HG03025 (cell line): ENCODE results near the gene USP1.

Experiments used
- ATAC-seq: cut with Tn5 transposase; IDR thresholded peaks from one replicate; pipeline ENCODE4 v1.9.1; 2021; ENCODE audit warnings: mild to moderate bottlenecking, moderate library complexity; ENCODE audit not compliant: unreplicated experiment, low FRiP score

Gene USP1, protein sequence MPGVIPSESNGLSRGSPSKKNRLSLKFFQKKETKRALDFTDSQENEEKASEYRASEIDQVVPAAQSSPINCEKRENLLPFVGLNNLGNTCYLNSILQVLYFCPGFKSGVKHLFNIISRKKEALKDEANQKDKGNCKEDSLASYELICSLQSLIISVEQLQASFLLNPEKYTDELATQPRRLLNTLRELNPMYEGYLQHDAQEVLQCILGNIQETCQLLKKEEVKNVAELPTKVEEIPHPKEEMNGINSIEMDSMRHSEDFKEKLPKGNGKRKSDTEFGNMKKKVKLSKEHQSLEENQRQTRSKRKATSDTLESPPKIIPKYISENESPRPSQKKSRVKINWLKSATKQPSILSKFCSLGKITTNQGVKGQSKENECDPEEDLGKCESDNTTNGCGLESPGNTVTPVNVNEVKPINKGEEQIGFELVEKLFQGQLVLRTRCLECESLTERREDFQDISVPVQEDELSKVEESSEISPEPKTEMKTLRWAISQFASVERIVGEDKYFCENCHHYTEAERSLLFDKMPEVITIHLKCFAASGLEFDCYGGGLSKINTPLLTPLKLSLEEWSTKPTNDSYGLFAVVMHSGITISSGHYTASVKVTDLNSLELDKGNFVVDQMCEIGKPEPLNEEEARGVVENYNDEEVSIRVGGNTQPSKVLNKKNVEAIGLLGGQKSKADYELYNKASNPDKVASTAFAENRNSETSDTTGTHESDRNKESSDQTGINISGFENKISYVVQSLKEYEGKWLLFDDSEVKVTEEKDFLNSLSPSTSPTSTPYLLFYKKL

GRCh38 chr1:62436466-62437272 is at the start of gene USP1:
USP1 (plus strand) TSS chr1:62437049; CDS start chr1:62439868, 2,819 bp downstream.
- peak; percentile 80 for ATAC-seq

DNA sequence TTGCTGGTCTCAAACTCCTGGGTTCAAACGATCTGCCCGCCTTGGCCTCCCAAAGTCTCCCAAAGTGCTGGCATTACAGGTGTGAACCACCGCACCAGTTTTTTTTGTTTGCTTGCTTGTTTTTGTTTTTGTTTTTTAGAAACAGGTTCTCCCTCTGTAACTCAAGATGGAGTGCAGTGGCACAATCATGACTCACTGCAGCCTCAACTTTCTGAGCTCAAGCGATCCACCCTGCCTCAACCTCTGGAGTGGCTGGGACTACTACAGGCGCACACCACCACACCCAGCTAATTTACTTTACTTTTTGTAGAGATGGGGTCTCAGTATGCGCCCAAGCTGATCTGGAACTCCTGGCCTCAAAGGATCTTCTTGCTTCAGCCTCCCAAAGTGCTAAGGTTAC is 47.3 kb upstream of the USP1 start:
- no peak for ATAC-seq

DNA sequence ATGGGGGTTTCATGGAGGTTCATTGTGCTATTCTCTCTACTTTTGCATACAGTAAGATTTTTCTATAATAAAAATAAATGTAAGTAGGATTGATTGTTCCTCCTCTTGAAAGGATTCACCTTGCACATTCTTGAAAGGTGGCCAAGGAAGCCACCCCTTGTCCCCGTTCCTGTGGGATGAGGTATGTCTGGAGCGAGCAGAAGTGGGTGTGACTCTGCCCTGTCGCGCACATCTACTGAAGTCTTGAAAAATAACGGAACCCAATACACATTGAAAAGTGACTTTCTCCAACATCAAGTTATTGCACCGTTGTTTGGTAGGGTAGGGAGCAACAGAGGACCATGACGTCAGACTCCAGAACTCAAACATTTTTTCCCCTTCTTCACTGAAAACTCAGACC is 46.8 kb upstream of the USP1 start:
- ATAC-seq = no peak

DNA sequence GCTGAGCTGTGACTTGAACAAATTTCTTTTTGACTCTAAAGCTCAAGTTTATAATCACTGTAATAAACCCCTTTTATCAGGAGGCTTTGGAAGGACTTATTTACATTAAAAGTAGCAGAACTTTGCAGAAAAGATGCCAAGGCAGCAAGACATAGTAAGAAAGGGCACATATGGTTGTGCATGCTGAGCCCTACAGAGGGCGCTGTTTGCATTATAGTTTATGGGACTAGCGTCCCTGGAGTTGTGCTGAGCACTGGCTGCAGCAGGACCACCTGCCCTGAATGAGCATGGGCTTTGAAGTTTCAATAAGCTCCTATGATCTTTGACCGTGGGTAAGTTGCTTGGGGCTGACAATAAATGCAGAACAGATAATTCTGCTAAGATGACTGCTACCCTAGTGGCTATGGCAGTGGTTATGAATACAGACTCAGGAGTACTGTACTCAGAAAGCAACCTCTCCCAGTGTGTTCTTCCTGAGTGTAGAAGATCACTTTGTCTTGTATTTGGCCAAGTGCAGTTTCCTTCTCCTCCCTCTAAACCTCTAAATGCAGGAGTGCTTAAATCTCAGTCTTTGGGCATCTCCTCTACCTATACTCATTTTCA is 45.4 kb upstream of the USP1 start:
- no peak for ATAC-seq

GRCh38 chr1:62392951-62393350 is 43.9 kb upstream of the USP1 start:
- no peak for ATAC-seq

- ATAC-seq = no peak
Measured at GRCh38 chr1:62394646-62395045, 42.2 kb upstream of the USP1 start.

DNA sequence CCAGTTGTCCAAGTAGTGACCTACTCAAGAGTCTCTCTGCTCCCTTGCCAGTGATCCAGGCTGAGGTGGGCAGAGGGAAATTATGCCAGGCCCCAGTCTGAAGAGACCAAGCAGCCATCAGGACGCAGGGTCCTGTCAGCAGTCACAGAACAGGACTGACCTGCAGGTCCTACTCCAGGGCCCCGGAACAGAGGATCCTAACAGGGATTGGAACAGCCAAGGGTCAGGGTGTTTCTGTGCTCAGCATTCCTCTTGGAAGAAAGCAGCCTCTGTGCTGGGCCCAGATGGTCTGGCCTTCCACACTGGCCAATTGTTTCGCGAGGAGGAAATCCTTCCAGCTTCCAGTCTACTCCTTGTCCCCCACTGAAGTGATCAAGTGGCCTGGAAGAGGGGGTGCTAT is 41.6 kb upstream of the USP1 start:
- no peak for ATAC-seq

DNA sequence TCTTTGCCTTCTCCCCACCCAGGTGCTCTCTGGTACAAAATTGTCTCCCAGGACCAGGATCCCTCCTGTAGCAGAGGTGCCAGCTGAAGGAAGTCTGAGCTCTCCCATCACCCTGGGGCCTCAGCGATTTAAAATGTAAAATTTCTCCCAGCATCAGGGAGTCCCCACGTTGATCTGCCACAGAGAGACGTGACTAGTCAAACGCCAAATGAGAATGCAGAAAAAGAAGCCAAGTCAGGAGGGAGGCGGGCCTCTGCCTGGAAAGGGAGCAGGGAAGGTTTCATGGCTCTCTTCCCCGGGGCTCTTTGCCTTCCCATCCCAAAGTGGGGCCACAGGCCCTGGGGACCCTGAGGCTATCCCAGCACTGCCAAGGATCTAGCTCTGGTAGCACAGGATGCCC is 40.0 kb upstream of the USP1 start:
- ATAC-seq = no peak

DNA sequence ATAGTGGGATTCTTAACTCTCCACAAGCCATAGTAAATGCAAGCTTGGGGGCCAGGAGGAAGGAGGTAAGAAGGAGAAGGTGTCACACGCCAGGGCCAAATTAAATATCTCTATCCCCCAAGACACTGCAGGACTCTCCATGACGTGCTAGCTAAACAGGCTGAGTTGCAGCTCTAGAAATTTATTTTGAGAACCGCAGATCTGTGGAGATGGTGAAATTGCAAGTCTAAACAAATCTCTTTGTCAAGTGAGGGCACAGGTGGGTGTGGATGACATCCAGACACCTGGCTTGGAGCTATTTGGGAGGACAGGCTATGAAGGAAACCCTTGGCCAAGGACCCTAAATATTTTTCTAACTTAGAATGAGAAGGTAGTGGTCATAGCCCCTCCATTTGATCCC is 39.5 kb upstream of the USP1 start:
- ATAC-seq = no peak

- no peak for ATAC-seq
Measured at GRCh38 chr1:62398377-62398776, 38.5 kb upstream of the USP1 start.

DNA sequence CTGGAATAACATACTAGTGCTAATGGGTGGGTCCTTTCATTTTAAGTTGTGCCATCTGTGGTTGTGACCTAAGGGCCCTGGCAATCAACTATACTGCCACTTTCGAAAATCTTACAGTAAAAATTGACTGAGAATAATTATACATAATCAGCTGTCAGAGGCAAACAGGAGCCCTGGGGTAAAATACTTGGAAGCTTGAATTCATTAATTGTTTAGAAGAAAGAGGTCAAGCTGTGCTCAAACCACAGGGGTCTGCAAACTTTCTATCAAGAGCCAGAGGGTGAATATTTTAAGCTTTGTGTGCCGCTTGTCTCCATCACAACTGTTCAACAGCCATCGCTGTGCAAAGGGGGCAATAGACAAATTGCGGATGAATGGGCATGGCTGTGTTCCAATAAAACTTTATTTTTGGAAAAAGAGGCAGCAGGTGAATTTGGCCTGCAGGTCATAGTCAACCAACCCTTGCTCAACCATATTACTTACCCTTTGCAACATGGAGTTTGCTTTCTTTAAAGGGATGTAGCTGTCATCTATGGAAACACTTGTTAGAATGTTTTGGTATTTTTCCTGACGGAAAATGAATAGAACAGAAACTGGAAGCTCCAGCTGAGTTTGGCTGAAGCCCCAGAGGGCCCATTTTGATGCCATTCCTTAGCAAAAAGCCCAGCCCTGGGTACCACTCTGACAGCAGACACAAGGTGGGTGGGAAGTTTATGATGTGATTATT is 35.7 kb upstream of the USP1 start:
- ATAC-seq = no peak

- ATAC-seq = no peak
Measured at GRCh38 chr1:62405247-62405646, 31.6 kb upstream of the USP1 start.

DNA sequence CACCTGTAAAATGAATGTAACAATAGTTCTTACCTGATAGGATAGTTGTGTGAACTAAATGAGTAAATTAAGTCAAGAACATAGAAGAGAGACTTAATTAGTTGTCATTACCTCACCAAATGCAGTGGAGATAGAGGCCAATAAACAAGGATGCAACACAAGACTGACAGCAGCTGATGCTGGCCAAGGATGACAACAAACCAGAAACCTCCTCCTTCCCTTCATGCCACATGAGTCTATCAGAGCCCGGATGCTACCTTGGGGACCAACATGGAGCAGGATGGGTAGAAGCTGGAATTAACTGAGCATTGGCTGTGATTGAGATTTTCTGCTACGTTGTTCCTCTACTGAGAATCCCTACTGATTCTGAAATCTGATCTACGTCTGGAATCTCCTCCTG is 30.3 kb upstream of the USP1 start:
- no peak for ATAC-seq

- ATAC-seq = no peak
Measured at GRCh38 chr1:62407398-62408009, 29.3 kb upstream of the USP1 start.

GRCh38 chr1:62415687-62416086 is 21.2 kb upstream of the USP1 start:
- ATAC-seq = no peak

- no peak for ATAC-seq
Measured at GRCh38 chr1:62417351-62417999, 19.4 kb upstream of the USP1 start.

GRCh38 chr1:62420214-62420613 is 16.6 kb upstream of the USP1 start:
- no peak for ATAC-seq

DNA sequence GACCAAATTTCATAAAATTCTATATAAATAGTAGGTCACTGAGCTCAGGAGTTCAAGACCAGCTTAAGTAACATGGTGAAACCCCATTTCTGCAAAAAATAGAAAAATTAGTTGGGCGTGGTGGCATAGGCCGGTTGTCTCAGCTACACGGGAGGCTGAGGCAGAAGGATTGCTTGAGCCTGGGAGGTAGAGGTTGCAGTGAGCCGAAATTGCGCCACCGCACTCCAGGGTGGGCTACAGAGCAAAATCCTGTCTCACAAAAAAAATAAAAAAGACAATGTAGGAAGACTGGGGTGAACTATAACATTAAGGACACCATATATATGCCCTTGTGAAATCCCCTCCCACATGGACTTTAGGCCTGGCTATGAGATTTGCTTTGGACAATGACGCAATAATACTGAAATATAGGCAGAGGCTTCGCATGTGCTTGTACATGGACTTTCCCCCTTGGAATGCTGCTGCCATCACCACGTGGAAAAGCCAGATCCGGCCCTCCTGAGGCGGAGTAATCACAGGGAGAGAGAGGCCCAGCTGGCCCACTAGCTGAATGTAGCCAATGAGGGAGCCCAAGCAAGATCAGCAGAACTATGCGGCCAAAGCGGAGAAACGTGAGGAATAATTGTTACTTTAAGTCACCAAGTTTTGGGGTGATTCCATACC is 13.1 kb upstream of the USP1 start:
- no peak for ATAC-seq

GRCh38 chr1:62424411-62424810 is 12.4 kb upstream of the USP1 start:
- no peak for ATAC-seq
